WTC11 (cell line): ENCODE results near the gene TPGS1. TPM values are rescaled to one million over a fixed set of nuclear protein-coding genes. Genes with fewer than 3 reads are reported as not detected.

Source experiments
- ATAC-seq: fragments of 200-7000 bp; cut with Tn5 transposase; 2 replicates; pipeline ENCODE4 v1.10.0; 2021; ENCODE audit warnings: mild to moderate bottlenecking, moderate library complexity
- CTCF ChIA-PET: fragments of 300-600 bp; sonication (Branson Sonifier 250); formaldehyde crosslinking; loops from one replicate; lab custom pipeline; 2021; ENCODE audit warnings: antibody characterized with exemption; lab: Charles Lee
- POLR2A ChIA-PET: fragments of 350-600 bp; sonication (Branson Sonifier 250); formaldehyde crosslinking; loops from one replicate; lab custom pipeline; 2021; ENCODE audit warnings: antibody characterized with exemption; lab: Charles Lee
- DNase-seq: peaks from one replicate; pipeline ENCODE4 v3.0.0; 2021; ENCODE audit warnings: low spot score
- H3K27ac Mint-ChIP-seq: 2 replicates; pipeline ENCODE4 v1.8.0; 2021; ENCODE audit warnings: mixed read lengths
- H3K27me3 Mint-ChIP-seq: 2 replicates; pipeline ENCODE4 v1.8.0; 2021; ENCODE audit warnings: low read depth, mild to moderate bottlenecking, moderate library complexity, mixed read lengths
- H3K36me3 Mint-ChIP-seq: 2 replicates; pipeline ENCODE4 v1.8.0; 2021; ENCODE audit warnings: mixed read lengths
- H3K4me1 Mint-ChIP-seq: 2 replicates; pipeline ENCODE4 v1.8.0; 2022; ENCODE audit warnings: mixed read lengths
- H3K4me3 Mint-ChIP-seq: 2 replicates; pipeline ENCODE4 v1.8.0; 2021; ENCODE audit warnings: mild to moderate bottlenecking, moderate library complexity, mixed read lengths
- H3K9me3 Mint-ChIP-seq: 2 replicates; pipeline ENCODE4 v1.8.0; 2021; ENCODE audit warnings: mixed read lengths
- ARID4B ChIP-seq: sonication (generic); formaldehyde crosslinking; IDR thresholded peaks from 2 replicates; pipeline ENCODE4 v1.8.0; 2023; ENCODE audit warnings: missing genetic modification reagents, mild to moderate bottlenecking, borderline replicate concordance
- CREM ChIP-seq: sonication (generic); formaldehyde crosslinking; IDR thresholded peaks from 2 replicates; pipeline ENCODE4 v1.8.1; 2022; ENCODE audit warnings: mild to moderate bottlenecking, missing genetic modification reagents, moderate library complexity
- E2F4 ChIP-seq: sonication (generic); formaldehyde crosslinking; IDR thresholded peaks from 2 replicates; pipeline ENCODE4 v1.8.1; 2022; ENCODE audit warnings: low read depth, mild to moderate bottlenecking, moderate library complexity, missing genetic modification reagents, borderline replicate concordance
- FOXP4 ChIP-seq: sonication (generic); formaldehyde crosslinking; IDR thresholded peaks from 2 replicates; pipeline ENCODE4 v1.8.0; 2022; ENCODE audit warnings: mild to moderate bottlenecking, missing genetic modification reagents
- GTF2I ChIP-seq: fragments of 250-450 bp; sonication (Bioruptor Pico); conservative IDR thresholded peaks from 2 replicates; pipeline ENCODE4 v1.4.0; 2021; ENCODE audit warnings: mild to moderate bottlenecking
- JAZF1 ChIP-seq: fragments of 250-450 bp; sonication (Bioruptor Pico); IDR thresholded peaks from 2 replicates; pipeline ENCODE4 v1.9.0; 2021; ENCODE audit warnings: moderate library complexity, mild to moderate bottlenecking, inconsistent platforms
- NFATC4 ChIP-seq: fragments of 250-450 bp; sonication (Bioruptor Pico); IDR thresholded peaks from 2 replicates; pipeline ENCODE4 v1.9.0; 2021; ENCODE audit warnings: mild to moderate bottlenecking
- NFYB ChIP-seq: sonication (generic); formaldehyde crosslinking; conservative IDR thresholded peaks from 2 replicates; pipeline ENCODE4 v1.8.0; 2022; ENCODE audit warnings: low read depth, missing genetic modification reagents
- SOX15 ChIP-seq: fragments of 250-450 bp; sonication (Bioruptor Pico); IDR thresholded peaks from 2 replicates; pipeline ENCODE4 v1.9.0; 2021; ENCODE audit warnings: mild to moderate bottlenecking
- TEAD4 ChIP-seq: sonication (generic); formaldehyde crosslinking; IDR thresholded peaks from 2 replicates; pipeline ENCODE4 v1.8.0; 2022; ENCODE audit warnings: mild to moderate bottlenecking, missing genetic modification reagents
- USF1 ChIP-seq: sonication (generic); formaldehyde crosslinking; IDR thresholded peaks from 2 replicates; pipeline ENCODE4 v1.8.0; 2022; ENCODE audit warnings: mild to moderate bottlenecking, missing genetic modification reagents
- ZBTB43 ChIP-seq: sonication (generic); formaldehyde crosslinking; IDR thresholded peaks from 2 replicates; pipeline ENCODE4 v1.8.1; 2023; ENCODE audit warnings: mild to moderate bottlenecking, missing genetic modification reagents
- ZNF232 ChIP-seq: sonication (generic); formaldehyde crosslinking; IDR thresholded peaks from 2 replicates; pipeline ENCODE4 v1.8.0; 2022; ENCODE audit warnings: mild to moderate bottlenecking, missing genetic modification reagents
- ZNF396 ChIP-seq: fragments of 250-450 bp; sonication (Bioruptor Pico); IDR thresholded peaks from 2 replicates; pipeline ENCODE4 v1.8.0; 2021; ENCODE audit warnings: mild to moderate bottlenecking, moderate library complexity, borderline replicate concordance
- total RNA-seq: library from RNA; stranded (reverse); gene quantifications from 3 replicates; pipeline ENCODE4 v1.2.3, GENCODE V29; 2021

Gene TPGS1
- total RNA-seq, 1 experiment from 2014 or later = 18.8 TPM

- no peak for TF ChIP-seq ZBTB43 (CRISPR knock-in tag)
- no peak for TF ChIP-seq FOXP4
- no peak for TF ChIP-seq ZNF232 (CRISPR knock-in tag)
- TF ChIP-seq, all 79 proteins: peak for 0
These were observed 8.8 kb upstream of the TPGS1 start (continued) for GRCh38 chr19:498511-498891.

GRCh38 chr19:498977-499623 is 8.2 kb upstream of the TPGS1 start:
- H3K4me1 Mint-ChIP-seq = no peaks in the 10 kb centered on the region; the same call in none of the 2 replicates
- POLR2A ChIA-PET = no interaction called here
- peak overlapping the region; percentile 52 for H3K4me3 Mint-ChIP-seq
- ATAC-seq = no peak
- H3K27ac Mint-ChIP-seq = no peak overlapping the region
- no peak for DNase-seq
- peaks cover 56% of the 10 kb centered on the region for H3K27me3 Mint-ChIP-seq
- TF ChIP-seq GTF2I (CRISPR knock-in tag) = peak; percentile 86
- TF ChIP-seq NFYB (CRISPR knock-in tag) = no peak
- H3K36me3 Mint-ChIP-seq = no peaks in the 10 kb centered on the region
- CTCF ChIA-PET = interaction anchor here (0.6 to 2.2 kb wide), 5 partner anchors 7 to 232 kb away, joined by 3 to 57 read pairs (median 4); no protein-coding TSS in a partner anchor
- no peaks in the 10 kb centered on the region for H3K9me3 Mint-ChIP-seq

GRCh38 chr19:501646-502045 is 5.7 kb upstream of the TPGS1 start:
- DNase-seq (no peak), ATAC-seq (no peak)
- no peaks in the 10 kb centered on the region; the same call in 1 of the 2 replicates for H3K4me1 Mint-ChIP-seq

More at GRCh38 chr19:501646-502045, 5.7 kb upstream of the TPGS1 start:
- H3K27me3 Mint-ChIP-seq = peaks cover 52% of the 10 kb centered on the region
- no peak overlapping the region for H3K27ac Mint-ChIP-seq
- H3K4me3 Mint-ChIP-seq = no peak overlapping the region
- no peaks in the 10 kb centered on the region for H3K36me3 Mint-ChIP-seq
- POLR2A ChIA-PET = interaction anchor here (0.6 kb wide), 1 partner anchor 135 kb away, joined by 3 read pairs; no protein-coding TSS in a partner anchor
- CTCF ChIA-PET = no interaction called here
- no peaks in the 10 kb centered on the region for H3K9me3 Mint-ChIP-seq
- TF ChIP-seq ARID4B (CRISPR knock-in tag) (no peak), JAZF1 (CRISPR knock-in tag) (no peak), USF1 (no peak), ZNF396 (CRISPR knock-in tag) (no peak), E2F4 (CRISPR knock-in tag) (no peak), TEAD4 (CRISPR knock-in tag) (no peak), NFATC4 (no peak), CREM (CRISPR knock-in tag) (no peak), SOX15 (CRISPR knock-in tag) (no peak)
